Thyroid gland (tissue), 4 donors: Measurements from ENCODE around the gene ANOS1.

Experiments
- POLR2A ChIP-seq, 2 donors: fragments of 450-650 bp; IDR thresholded peaks; one replicate each; pipeline ENCODE4 v1.6.1; 2017; ENCODE audit warnings: antibody characterized with exemption in 2 of 2, mild to moderate bottlenecking in 2 of 2, moderate library complexity in 1 of 2
- TF ChIP-seq, protein P1 (sequence below), 6 experiments: fragments of 200-600 bp in 3 of 6; fragments of 450-650 bp in 3 of 6; sonication (generic) in 3 of 6; IDR thresholded peaks; one replicate each; pipeline ENCODE4 v1.5.1; 2016 to 2019; ENCODE audit warnings: antibody characterized with exemption in 6 of 6, mild to moderate bottlenecking in 2 of 6, inconsistent platforms in 1 of 6, moderate library complexity in 1 of 6

DNA sequence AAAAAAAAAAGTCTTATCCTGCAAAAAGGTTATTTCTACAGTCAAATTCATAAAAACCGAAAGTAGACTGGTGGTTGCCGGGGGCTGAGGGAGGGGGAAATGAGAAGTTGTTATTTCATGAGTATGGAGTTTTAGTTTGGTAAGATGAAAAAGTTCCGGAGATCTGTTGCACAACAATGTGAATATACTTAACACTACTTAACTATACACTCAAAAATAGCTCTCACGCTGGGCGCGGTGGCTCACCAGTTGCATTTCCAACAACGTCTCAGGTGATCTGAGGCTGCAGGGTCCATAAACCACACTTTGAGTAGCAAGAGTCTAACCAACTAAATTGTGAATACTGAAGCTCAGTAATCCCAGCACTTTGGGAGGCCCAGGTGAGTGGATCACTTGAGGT is 52.4 kb downstream of the ANOS1 start:
- no peak for TF ChIP-seq POLR2A (IDR thresholded peaks at IDR 0.05)
- TF ChIP-seq, protein P1, sequence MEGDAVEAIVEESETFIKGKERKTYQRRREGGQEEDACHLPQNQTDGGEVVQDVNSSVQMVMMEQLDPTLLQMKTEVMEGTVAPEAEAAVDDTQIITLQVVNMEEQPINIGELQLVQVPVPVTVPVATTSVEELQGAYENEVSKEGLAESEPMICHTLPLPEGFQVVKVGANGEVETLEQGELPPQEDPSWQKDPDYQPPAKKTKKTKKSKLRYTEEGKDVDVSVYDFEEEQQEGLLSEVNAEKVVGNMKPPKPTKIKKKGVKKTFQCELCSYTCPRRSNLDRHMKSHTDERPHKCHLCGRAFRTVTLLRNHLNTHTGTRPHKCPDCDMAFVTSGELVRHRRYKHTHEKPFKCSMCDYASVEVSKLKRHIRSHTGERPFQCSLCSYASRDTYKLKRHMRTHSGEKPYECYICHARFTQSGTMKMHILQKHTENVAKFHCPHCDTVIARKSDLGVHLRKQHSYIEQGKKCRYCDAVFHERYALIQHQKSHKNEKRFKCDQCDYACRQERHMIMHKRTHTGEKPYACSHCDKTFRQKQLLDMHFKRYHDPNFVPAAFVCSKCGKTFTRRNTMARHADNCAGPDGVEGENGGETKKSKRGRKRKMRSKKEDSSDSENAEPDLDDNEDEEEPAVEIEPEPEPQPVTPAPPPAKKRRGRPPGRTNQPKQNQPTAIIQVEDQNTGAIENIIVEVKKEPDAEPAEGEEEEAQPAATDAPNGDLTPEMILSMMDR (IDR thresholded peaks at IDR 0.05): no peak
